NCI-H1092 (cell line): ENCODE data around the gene MTMR8.

Experiments
- DNase-seq: peaks from one replicate; lab custom pipeline; 2025; lab: John Stamatoyannopoulos, UW

The MTMR8 gene

DNA sequence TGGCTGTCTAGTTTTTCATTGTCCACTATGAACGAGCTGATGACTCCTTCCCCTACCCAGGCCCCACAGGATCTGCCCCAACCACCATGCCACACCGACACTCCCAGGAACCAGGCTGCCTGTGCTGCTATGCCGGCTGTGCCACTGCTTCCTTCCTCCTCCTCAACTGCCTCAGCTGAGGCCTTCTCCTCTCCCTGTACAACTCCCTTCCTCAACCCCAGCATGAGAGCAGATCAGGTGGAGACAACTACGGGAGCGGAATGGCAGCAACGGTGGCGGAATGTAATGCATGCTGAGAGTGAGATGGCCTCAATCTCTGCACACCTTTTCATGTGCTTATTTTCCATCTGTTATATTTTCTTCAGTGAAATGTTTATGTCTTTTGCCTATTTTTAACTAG is 88.5 kb downstream of the MTMR8 start:
- no peak for DNase-seq

DNA sequence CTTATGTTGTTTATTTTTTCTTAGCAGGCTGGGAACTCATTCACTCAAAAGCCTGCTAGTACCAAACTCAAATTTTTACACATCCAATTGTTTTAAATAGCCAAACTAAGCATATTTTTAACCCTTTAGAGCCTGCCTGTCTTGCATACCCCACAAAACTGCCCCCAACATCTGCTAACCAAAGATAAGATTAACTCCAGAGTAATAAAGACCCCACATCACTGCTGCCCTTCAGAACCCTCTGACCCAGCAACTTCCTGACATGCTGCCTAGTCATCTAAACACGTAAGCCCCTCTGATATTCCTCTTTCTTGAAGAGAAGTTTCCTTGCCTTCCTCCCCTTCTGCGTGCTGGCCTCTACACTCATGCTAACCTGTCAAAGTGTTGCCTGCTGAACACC is 104.1 kb downstream of the MTMR8 start:
- DNase-seq, result no peak

DNA sequence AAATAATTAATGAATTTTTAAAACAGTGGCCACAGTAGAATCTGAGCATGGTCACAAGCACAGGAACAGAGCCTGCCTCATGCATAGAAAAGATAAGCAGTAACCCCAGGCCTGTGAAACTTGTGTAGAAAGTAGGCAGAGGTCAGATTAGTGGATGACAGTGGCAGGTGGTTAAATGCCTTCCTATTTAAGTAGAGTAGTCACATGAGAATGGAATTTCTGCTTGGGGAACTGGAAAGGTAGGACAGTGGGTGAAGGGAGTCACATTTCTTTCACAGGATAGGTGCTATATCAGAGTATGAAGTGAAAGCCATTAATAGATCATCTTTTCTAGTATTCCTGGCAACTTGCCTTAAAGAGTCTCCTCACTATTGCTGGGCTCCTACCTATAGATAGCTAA is 130.0 kb downstream of the MTMR8 start:
- no peak for DNase-seq

DNA sequence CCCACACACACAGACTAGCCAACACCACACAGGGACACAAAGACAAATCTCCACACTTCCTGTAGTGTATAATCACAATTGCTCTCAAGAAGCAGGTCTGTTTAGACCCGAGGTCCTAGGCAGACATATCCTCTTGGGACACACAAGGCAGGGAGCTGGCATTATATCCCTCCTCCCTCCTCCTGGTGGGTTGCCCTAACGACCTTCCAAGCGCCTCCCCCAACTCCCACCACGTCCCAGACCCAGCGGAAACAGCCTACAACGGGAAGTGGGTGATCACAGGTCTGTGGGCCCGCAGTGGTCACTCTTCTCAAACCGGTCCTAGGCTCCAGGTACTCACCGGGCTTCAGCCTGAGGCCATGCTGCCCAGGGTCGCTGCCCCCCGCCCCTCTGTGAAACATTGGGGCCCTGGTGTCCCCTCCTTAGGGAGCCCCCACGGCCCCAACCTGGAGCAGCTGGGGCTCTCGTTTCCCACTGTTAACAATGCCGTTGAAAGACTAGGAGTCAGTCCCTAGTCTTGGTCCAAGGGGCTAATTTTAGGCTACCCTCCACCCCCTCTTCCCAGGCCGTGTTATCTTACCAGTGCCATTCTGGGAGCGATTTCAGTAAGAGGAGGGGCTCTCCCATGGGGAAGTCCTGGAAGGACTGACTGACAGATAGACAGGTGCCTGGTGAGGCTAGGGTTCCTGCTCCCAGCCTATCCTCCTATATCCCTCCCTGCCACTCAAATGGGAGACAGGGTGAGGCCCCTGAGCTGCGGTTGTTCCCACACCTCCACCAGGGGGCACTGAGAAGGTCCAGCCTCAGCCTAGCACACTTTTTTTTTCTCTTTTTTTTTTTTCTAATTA is 164.9 kb downstream of the MTMR8 start, which contains the start of gene ASB12:
ASB12 (minus strand) TSS at position 485 of the 848 bp plus-strand sequence. CDS start 4,957 bp downstream, outside the sequence.
- no peak for DNase-seq

DNA sequence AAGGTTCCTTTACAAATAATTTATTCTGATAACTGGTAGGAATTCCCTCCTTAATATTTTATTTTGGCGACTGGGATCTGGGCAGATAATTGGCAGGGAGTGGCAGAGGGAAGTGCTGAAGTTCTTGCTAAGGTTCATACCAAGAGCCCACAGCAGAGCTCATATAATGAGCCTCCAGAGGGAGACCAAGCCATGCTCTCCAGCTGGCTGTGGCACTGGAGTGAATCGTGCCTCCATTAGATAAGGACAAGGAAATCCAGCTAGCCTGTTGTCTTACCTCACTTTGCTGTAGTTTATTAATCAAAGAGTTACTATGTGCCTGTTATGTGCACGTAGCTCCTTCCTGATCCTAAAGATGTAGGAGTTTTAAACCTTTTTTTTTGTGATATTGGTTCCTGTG is 166.1 kb downstream of the MTMR8 start:
- no peak for DNase-seq
